HEK293T (cell line): ENCODE measurements around the gene ARHGDIB.

ENCODE experiments used
- CTCF ChIA-PET: fragments of 350-600 bp; formaldehyde crosslinking; extraction: SDS; loops from one replicate; lab custom pipeline; 2021; ENCODE audit warnings: antibody characterized with exemption, inconsistent platforms; lab: Yijun Ruan, JAX
- POLR2A ChIA-PET: fragments of 350-600 bp; formaldehyde crosslinking; extraction: SDS; loops from one replicate; lab custom pipeline; 2020; ENCODE audit warnings: antibody characterized with exemption, inconsistent platforms; lab: Yijun Ruan, JAX
- DNase-seq: peaks from one replicate; pipeline ENCODE4 v3.0.0; 2012; ENCODE audit warnings: mixed read lengths; ENCODE audit errors: extremely low spot score
- ARNT ChIP-seq: fragments of 450-650 bp; IDR thresholded peaks from 2 replicates; pipeline ENCODE4 v1.6.1; 2017; ENCODE audit warnings: mild to moderate bottlenecking
- BHLHE40 ChIP-seq: fragments of 450-650 bp; IDR thresholded peaks from 2 replicates; pipeline ENCODE4 v1.6.1; 2016; ENCODE audit warnings: mild to moderate bottlenecking, moderate library complexity, borderline replicate concordance
- CTBP1 ChIP-seq: fragments of 450-650 bp; IDR thresholded peaks from 2 replicates; pipeline ENCODE4 v1.6.1; 2016; ENCODE audit warnings: borderline replicate concordance
- ELF4 ChIP-seq: fragments of 450-650 bp; IDR thresholded peaks from 2 replicates; pipeline ENCODE4 v1.6.1; 2017; ENCODE audit warnings: antibody characterized with exemption
- FOXA1 ChIP-seq: fragments of 450-650 bp; IDR thresholded peaks from 2 replicates; pipeline ENCODE4 v1.6.1; 2016; ENCODE audit warnings: mild to moderate bottlenecking
- FOXK2 ChIP-seq: fragments of 450-650 bp; IDR thresholded peaks from 2 replicates; pipeline ENCODE4 v1.6.1; 2016; ENCODE audit warnings: mild to moderate bottlenecking
- FOXM1 ChIP-seq: fragments of 450-650 bp; IDR thresholded peaks from 2 replicates; pipeline ENCODE4 v1.6.1; 2017; ENCODE audit warnings: mild to moderate bottlenecking, borderline replicate concordance
- HDGF ChIP-seq: fragments of 450-650 bp; IDR thresholded peaks from 2 replicates; pipeline ENCODE4 v1.6.1; 2017; ENCODE audit warnings: antibody characterized with exemption, borderline replicate concordance
- L3MBTL2 ChIP-seq: fragments of 450-650 bp; conservative IDR thresholded peaks from 2 replicates; pipeline ENCODE4 v1.6.1; 2016; ENCODE audit warnings: mild to moderate bottlenecking
- LEF1 ChIP-seq: fragments of 450-650 bp; IDR thresholded peaks from 2 replicates; pipeline ENCODE4 v1.6.1; 2017; ENCODE audit warnings: mild to moderate bottlenecking, borderline replicate concordance
- NFRKB ChIP-seq: fragments of 450-650 bp; IDR thresholded peaks from 2 replicates; pipeline ENCODE4 v1.6.1; 2016; ENCODE audit warnings: mild to moderate bottlenecking, moderate library complexity
- PKNOX1 ChIP-seq: fragments of 450-650 bp; IDR thresholded peaks from 2 replicates; pipeline ENCODE4 v1.6.1; 2016
- SP1 ChIP-seq: fragments of 450-650 bp; IDR thresholded peaks from 2 replicates; pipeline ENCODE4 v1.6.1; 2017
- SUZ12 ChIP-seq: fragments of 450-650 bp; IDR thresholded peaks from 2 replicates; pipeline ENCODE4 v1.6.1; 2016; ENCODE audit warnings: mild to moderate bottlenecking
- TARDBP ChIP-seq: fragments of 450-650 bp; IDR thresholded peaks from 2 replicates; pipeline ENCODE4 v1.6.1; 2016
- ZNF384 ChIP-seq: fragments of 450-650 bp; IDR thresholded peaks from 2 replicates; pipeline ENCODE4 v1.6.1; 2016

ARHGDIB gene

GRCh38 chr12:14910090-14910915, 51.1 kb downstream of the ARHGDIB start:
- ChIA-PET CTCF (no interaction called here), POLR2A (no interaction called here)
- DNase-seq: no peak

GRCh38 chr12:14907953-14908352, 53.4 kb downstream of the ARHGDIB start:
- TF ChIP-seq FOXM1 (no peak), NFRKB (no peak), FOXK2 (no peak), BHLHE40 (no peak), ARNT (no peak), ELF4 (no peak)
- ChIA-PET CTCF (no interaction called here), POLR2A (no interaction called here)
- no peak for DNase-seq

More at GRCh38 chr12:14910090-14910915, 51.1 kb downstream of the ARHGDIB start:
- TF ChIP-seq CTBP1 (no peak), FOXM1 (no peak), FOXK2 (no peak), LEF1 (no peak), SUZ12 (no peak), HDGF (no peak), BHLHE40 (no peak), FOXA1 (no peak), L3MBTL2 (no peak), PKNOX1 (no peak), ARNT (no peak), ELF4 (no peak), TARDBP (no peak), ZNF384 (no peak), NFRKB (no peak), SP1 (no peak)

- ChIA-PET POLR2A (no interaction called here), CTCF (no interaction called here)
- no peak for DNase-seq
- TF ChIP-seq FOXK2: no peak
- TF ChIP-seq SP1: no peak
- no peak for TF ChIP-seq ZNF384
- TF ChIP-seq ELF4: no peak
- TF ChIP-seq PKNOX1: no peak
- no peak for TF ChIP-seq NFRKB
- TF ChIP-seq LEF1: no peak
- TF ChIP-seq L3MBTL2: no peak
- no peak for TF ChIP-seq CTBP1
- TF ChIP-seq BHLHE40: no peak
- TF ChIP-seq ARNT: no peak
- no peak for TF ChIP-seq HDGF
- TF ChIP-seq FOXM1: no peak
- TF ChIP-seq SUZ12: no peak
- TF ChIP-seq TARDBP: no peak
- no peak for TF ChIP-seq FOXA1
Observed at GRCh38 chr12:14906114-14906513, 55.3 kb downstream of the ARHGDIB start.

GRCh38 chr12:14905269-14906004, 56.0 kb downstream of the ARHGDIB start:
- no peak for DNase-seq
- TF ChIP-seq NFRKB (no peak), HDGF (no peak), ZNF384 (no peak)
- ChIA-PET CTCF (no interaction called here), POLR2A (no interaction called here)

- TF ChIP-seq NFRKB: no peak
- no peak for TF ChIP-seq ARNT
- no peak for TF ChIP-seq HDGF
- TF ChIP-seq LEF1: no peak
- no peak for TF ChIP-seq TARDBP
- TF ChIP-seq SP1: no peak
- TF ChIP-seq BHLHE40: no peak
- no peak for TF ChIP-seq SUZ12
- no peak for TF ChIP-seq ELF4
- TF ChIP-seq L3MBTL2: no peak
- no peak for TF ChIP-seq ZNF384
- TF ChIP-seq PKNOX1: no peak
- no peak for TF ChIP-seq FOXA1
- DNase-seq: no peak
- POLR2A ChIA-PET: no interaction called here
- CTCF ChIA-PET: no interaction called here
Observed at GRCh38 chr12:14904854-14905253, 56.5 kb downstream of the ARHGDIB start.
